GM23338 (cell line): ENCODE measurements around the gene INPP5D. TPM values are rescaled to one million over a fixed set of nuclear protein-coding genes. Genes with fewer than 3 reads are reported as not detected.

ENCODE experiments used
- ATAC-seq: fragments of 200-7000 bp; cut with Tn5 transposase; 3 replicates; pipeline ENCODE4 v1.9.1; 2020
- DNase-seq: peaks from one replicate; pipeline ENCODE4 v3.0.0-alpha.2; 2015; ENCODE audit warnings: low spot score
- H2AFZ ChIP-seq: fragments of 200-600 bp; sonication (generic); 2 replicates; pipeline ENCODE4 v1.8.0; 2016; ENCODE audit warnings: antibody characterized with exemption, mild to moderate bottlenecking, moderate library complexity
- H3F3A ChIP-seq: fragments of 200-600 bp; sonication (generic); replicated peaks from 2 replicates; pipeline ENCODE4 v1.8.0; 2017; ENCODE audit warnings: antibody characterized with exemption, mixed run types, low read depth
- H3K27ac ChIP-seq: fragments of 200-600 bp; sonication (generic); 2 replicates; pipeline ENCODE4 v1.6.1; 2016; ENCODE audit warnings: low read depth
- H3K27me3 ChIP-seq: fragments of 200-600 bp; sonication (generic); 2 replicates; pipeline ENCODE4 v1.8.0; 2016; ENCODE audit warnings: mild to moderate bottlenecking, mixed run types, moderate library complexity; ENCODE audit not compliant: insufficient read depth
- H3K36me3 ChIP-seq: fragments of 200-600 bp; sonication (generic); 2 replicates; pipeline ENCODE4 v1.8.0; 2016; ENCODE audit warnings: mild to moderate bottlenecking; ENCODE audit not compliant: insufficient read depth
- H3K4me1 ChIP-seq: fragments of 200-600 bp; sonication (generic); 2 replicates; pipeline ENCODE4 v1.8.0; 2016; ENCODE audit warnings: mild to moderate bottlenecking, moderate library complexity; ENCODE audit not compliant: insufficient read depth
- H3K4me2 ChIP-seq: fragments of 200-600 bp; sonication (generic); 2 replicates; pipeline ENCODE4 v1.7.1; 2017; ENCODE audit warnings: mixed run types
- H3K4me3 ChIP-seq: fragments of 200-600 bp; sonication (generic); 2 replicates; pipeline ENCODE4 v1.6.1; 2016; ENCODE audit warnings: mixed run types
- H3K79me2 ChIP-seq: fragments of 200-600 bp; sonication (generic); replicated peaks from 2 replicates; pipeline ENCODE4 v1.8.0; 2017; ENCODE audit warnings: mild to moderate bottlenecking; ENCODE audit not compliant: insufficient read depth
- H3K9me2 ChIP-seq: fragments of 200-600 bp; sonication (generic); 2 replicates; pipeline ENCODE4 v1.8.0; 2017; ENCODE audit not compliant: insufficient read depth
- H4K20me1 ChIP-seq: fragments of 200-600 bp; sonication (generic); replicated peaks from 2 replicates; pipeline ENCODE4 v1.8.0; 2017; ENCODE audit warnings: mild to moderate bottlenecking; ENCODE audit not compliant: insufficient read depth
- H3K27ac Mint-ChIP-seq: 2 replicates; pipeline ENCODE4 v1.8.0; 2020; ENCODE audit warnings: inconsistent platforms, mild to moderate bottlenecking, moderate library complexity, mixed read lengths
- H3K27me3 Mint-ChIP-seq: 3 replicates; pipeline ENCODE4 v1.8.0; 2022; ENCODE audit warnings: low read depth, mild to moderate bottlenecking, moderate library complexity, mixed read lengths, inconsistent platforms; ENCODE audit not compliant: insufficient read depth, poor library complexity
- H3K36me3 Mint-ChIP-seq: 3 replicates; pipeline ENCODE4 v1.8.0; 2021; ENCODE audit warnings: low read depth, mild to moderate bottlenecking, inconsistent platforms, moderate library complexity, mixed read lengths
- H3K4me1 Mint-ChIP-seq: 3 replicates; pipeline ENCODE4 v1.8.0; 2020; ENCODE audit warnings: mild to moderate bottlenecking, inconsistent platforms, mixed read lengths
- H3K4me3 Mint-ChIP-seq: 3 replicates; pipeline ENCODE4 v1.8.0; 2021; ENCODE audit warnings: moderate library complexity, mild to moderate bottlenecking, inconsistent platforms, mixed read lengths
- H3K9me3 Mint-ChIP-seq: 3 replicates; pipeline ENCODE4 v1.8.0; 2020; ENCODE audit warnings: moderate library complexity, mild to moderate bottlenecking, inconsistent platforms, mixed read lengths
- EZH2 ChIP-seq: fragments of 200-600 bp; sonication (generic); IDR thresholded peaks from one replicate; pipeline ENCODE4 v1.8.0; 2017; ENCODE audit warnings: antibody characterized with exemption, mild to moderate bottlenecking, low read depth; ENCODE audit not compliant: unreplicated experiment
- EZH2phosphoT487 ChIP-seq: fragments of 200-600 bp; sonication (generic); IDR thresholded peaks from one replicate; pipeline ENCODE4 v1.8.1; 2018; ENCODE audit warnings: antibody characterized with exemption; ENCODE audit not compliant: unreplicated experiment
- JUNB ChIP-seq: IDR thresholded peaks from one replicate; pipeline ENCODE4 v1.6.1; 2016; ENCODE audit warnings: antibody characterized with exemption; ENCODE audit not compliant: unreplicated experiment
- NANOG ChIP-seq: IDR thresholded peaks from 2 replicates; pipeline ENCODE4 v1.6.1; 2016; ENCODE audit warnings: antibody characterized with exemption, borderline replicate concordance
- STAT1 ChIP-seq: IDR thresholded peaks from one replicate; pipeline ENCODE4 v1.6.1; 2016; ENCODE audit warnings: antibody characterized with exemption; ENCODE audit not compliant: unreplicated experiment
- polyA plus RNA-seq: library from polyadenylated mRNA; unstranded; fragments of >200 nt; fragmentation: Nextera tagmentation; extraction: Ambion mirVana; gene quantifications from 2 replicates; pipeline ENCODE4 v1.2.1, GENCODE V29; 2016
- total RNA-seq: library from RNA; depleted of rRNA; stranded (reverse); fragments of >200 nt; shearing (Covaris generic); gene quantifications from 2 replicates; pipeline ENCODE4 v1.2.3, GENCODE V29; 2014
- TF ChIP-seq, protein P1 (sequence below): fragments of 250-450 bp; sonication (Bioruptor Pico); IDR thresholded peaks from 2 replicates; pipeline ENCODE4 v1.5.0; 2020; ENCODE audit warnings: mild to moderate bottlenecking, moderate library complexity

Gene INPP5D
- total and polyA plus RNA-seq, 2 experiments from 2014 or later, result 6.6 to 8.3 TPM

DNA sequence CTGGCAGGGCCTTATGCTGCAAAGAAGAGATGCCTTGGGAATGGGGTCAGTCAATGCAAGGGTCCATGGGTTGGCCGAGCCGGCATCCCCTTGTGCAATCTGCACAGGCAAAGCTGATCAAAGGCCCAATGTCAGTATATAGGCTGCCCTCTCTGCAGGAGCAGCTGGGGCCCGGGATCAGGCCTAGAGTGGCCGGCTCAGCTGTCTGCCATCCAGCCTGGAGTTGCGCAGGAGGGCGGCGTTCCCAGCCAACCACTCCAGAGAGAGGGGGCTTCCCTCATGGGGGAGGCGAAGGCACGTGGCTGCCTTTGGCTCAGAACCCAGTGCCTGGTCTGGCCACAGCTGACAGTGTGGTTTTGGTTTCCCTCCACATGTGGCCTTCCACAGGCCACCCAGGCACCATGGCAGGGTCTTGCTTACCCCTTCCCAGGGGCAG is 3.9 kb downstream of the INPP5D start (continued):
- TF ChIP-seq, protein P1, sequence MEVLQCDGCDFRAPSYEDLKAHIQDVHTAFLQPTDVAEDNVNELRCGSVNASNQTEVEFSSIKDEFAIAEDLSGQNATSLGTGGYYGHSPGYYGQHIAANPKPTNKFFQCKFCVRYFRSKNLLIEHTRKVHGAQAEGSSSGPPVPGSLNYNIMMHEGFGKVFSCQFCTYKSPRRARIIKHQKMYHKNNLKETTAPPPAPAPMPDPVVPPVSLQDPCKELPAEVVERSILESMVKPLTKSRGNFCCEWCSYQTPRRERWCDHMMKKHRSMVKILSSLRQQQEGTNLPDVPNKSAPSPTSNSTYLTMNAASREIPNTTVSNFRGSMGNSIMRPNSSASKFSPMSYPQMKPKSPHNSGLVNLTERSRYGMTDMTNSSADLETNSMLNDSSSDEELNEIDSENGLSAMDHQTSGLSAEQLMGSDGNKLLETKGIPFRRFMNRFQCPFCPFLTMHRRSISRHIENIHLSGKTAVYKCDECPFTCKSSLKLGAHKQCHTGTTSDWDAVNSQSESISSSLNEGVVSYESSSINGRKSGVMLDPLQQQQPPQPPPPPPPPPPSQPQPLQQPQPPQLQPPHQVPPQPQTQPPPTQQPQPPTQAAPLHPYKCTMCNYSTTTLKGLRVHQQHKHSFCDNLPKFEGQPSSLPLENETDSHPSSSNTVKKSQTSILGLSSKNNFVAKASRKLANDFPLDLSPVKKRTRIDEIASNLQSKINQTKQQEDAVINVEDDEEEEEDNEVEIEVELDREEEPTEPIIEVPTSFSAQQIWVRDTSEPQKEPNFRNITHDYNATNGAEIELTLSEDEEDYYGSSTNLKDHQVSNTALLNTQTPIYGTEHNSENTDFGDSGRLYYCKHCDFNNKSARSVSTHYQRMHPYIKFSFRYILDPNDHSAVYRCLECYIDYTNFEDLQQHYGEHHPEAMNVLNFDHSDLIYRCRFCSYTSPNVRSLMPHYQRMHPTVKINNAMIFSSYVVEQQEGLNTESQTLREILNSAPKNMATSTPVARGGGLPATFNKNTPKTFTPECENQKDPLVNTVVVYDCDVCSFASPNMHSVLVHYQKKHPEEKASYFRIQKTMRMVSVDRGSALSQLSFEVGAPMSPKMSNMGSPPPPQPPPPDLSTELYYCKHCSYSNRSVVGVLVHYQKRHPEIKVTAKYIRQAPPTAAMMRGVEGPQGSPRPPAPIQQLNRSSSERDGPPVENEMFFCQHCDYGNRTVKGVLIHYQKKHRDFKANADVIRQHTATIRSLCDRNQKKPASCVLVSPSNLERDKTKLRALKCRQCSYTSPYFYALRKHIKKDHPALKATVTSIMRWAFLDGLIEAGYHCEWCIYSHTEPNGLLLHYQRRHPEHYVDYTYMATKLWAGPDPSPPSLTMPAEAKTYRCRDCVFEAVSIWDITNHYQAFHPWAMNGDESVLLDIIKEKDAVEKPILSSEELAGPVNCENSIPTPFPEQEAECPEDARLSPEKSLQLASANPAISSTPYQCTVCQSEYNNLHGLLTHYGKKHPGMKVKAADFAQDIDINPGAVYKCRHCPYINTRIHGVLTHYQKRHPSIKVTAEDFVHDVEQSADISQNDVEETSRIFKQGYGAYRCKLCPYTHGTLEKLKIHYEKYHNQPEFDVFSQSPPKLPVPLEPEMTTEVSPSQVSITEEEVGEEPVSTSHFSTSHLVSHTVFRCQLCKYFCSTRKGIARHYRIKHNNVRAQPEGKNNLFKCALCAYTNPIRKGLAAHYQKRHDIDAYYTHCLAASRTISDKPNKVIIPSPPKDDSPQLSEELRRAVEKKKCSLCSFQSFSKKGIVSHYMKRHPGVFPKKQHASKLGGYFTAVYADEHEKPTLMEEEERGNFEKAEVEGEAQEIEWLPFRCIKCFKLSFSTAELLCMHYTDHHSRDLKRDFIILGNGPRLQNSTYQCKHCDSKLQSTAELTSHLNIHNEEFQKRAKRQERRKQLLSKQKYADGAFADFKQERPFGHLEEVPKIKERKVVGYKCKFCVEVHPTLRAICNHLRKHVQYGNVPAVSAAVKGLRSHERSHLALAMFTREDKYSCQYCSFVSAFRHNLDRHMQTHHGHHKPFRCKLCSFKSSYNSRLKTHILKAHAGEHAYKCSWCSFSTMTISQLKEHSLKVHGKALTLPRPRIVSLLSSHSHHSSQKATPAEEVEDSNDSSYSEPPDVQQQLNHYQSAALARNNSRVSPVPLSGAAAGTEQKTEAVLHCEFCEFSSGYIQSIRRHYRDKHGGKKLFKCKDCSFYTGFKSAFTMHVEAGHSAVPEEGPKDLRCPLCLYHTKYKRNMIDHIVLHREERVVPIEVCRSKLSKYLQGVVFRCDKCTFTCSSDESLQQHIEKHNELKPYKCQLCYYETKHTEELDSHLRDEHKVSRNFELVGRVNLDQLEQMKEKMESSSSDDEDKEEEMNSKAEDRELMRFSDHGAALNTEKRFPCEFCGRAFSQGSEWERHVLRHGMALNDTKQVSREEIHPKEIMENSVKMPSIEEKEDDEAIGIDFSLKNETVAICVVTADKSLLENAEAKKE, result no peak
- TF ChIP-seq JUNB (no peak), EZH2phosphoT487 (no peak), NANOG (no peak)

DNA sequence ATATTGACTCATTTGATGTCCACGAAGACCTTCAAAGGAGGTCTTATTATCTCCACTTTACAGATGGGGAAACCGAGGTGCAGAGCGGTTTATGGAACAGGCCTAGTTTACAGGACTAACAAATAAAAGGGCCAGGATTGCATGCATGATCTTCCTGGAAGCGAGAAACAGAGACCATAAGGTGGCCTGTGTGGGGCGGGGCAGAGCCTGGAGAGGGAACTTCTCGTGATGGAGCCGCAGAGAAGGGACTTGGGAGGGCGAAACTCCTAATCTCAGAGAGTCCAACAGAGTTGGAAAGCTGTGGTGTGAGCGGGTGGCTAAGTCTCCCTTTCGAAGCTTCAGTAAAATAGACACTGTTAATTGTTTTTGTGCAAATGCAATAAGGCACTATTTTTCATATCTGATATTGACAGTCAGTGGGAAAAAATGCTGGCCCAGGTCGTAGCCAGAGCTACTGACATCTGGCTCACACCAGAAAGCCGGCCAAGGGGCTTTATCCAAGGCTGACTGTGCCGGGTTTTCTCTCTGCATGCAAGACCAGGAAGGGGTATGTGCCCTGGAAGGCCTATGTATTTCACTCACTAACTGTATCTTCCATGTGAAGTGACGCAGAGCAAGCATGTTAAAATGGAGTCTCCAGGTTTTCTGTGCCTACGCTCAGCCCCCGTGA is 4.5 kb downstream of the INPP5D start:
- Histone ChIP-seq H3K4me1 (no peaks in the 10 kb centered on the region), H3K27ac (no peak overlapping the region), H4K20me1 (no peaks in the 10 kb centered on the region), H3K27me3 (no peaks in the 10 kb centered on the region), H2AFZ (no peak overlapping the region), H3F3A (no peaks in the 10 kb centered on the region), H3K9me2 (no peaks in the 10 kb centered on the region), H3K79me2 (no peaks in the 10 kb centered on the region), H3K36me3 (no peaks in the 10 kb centered on the region), H3K4me2 (no peak overlapping the region), H3K4me3 (no peak overlapping the region)
- ATAC-seq (no peak), DNase-seq (no peak)
- Mint-ChIP-seq H3K4me3 (no peak overlapping the region), H3K9me3 (no peaks in the 10 kb centered on the region), H3K27ac (no peak overlapping the region), H3K4me1 (peaks cover 22% of the 10 kb centered on the region), H3K27me3 (peaks cover 5% of the 10 kb centered on the region), H3K36me3 (no peaks in the 10 kb centered on the region)
- TF ChIP-seq, protein P1, result no peak
- TF ChIP-seq STAT1, result no peak
- no peak for TF ChIP-seq EZH2
- no peak for TF ChIP-seq JUNB
